ENCODE measurements around the gene CAMTA1.

Gene CAMTA1

DNA sequence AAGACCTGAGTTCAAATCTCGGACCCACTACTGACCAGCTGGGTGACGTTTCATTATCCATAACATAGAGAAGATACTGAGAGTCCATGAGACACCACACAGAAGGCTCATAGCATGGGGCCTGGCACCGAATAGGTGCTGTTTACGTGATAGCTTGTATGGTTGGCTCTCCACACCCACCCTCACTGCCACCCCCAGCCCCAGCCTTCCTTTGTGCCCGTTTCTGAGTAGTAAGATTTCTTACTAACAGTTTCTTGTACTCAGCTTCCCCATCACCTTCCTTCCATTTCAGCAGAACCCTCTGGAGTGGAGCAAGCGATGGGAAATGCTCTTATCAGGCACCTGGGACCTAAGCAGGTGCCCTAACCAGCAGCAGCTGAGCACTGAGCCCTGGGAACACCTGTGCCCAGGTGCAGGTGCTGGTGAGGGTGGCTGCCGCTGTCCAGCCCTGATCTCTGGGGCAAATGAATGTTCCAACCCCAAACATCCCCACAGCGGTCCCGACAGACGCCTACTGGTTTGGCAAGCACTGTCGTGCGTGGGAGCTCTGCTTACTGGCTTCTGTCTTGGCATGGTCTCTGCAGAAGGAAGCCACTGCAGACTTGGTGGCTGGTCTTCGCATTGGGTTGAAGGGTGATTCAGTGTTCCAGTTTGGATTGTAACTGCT, 225.4 kb downstream of the CAMTA1 start:
- no peak for DNase-seq

DNA sequence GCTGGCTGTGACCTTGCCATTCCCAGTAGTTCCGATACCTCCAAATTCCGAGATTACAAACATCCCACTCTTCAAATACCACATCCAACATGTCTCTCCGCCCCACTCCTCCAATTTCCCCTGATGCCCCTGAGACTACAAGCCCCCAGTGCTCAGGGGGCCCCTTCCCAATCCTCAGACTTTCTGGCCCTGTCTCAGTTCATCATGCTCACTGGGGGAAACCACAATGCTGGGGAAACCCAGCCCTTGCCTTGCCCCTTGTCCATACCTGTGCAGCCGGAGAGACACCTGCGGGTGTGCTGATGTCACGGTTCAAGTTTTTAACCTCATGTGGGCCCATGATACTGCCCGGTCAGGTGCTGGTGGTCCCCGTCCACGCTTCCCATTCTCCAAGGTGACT, 226.6 kb downstream of the CAMTA1 start:
- DNase-seq, result no peak

DNA sequence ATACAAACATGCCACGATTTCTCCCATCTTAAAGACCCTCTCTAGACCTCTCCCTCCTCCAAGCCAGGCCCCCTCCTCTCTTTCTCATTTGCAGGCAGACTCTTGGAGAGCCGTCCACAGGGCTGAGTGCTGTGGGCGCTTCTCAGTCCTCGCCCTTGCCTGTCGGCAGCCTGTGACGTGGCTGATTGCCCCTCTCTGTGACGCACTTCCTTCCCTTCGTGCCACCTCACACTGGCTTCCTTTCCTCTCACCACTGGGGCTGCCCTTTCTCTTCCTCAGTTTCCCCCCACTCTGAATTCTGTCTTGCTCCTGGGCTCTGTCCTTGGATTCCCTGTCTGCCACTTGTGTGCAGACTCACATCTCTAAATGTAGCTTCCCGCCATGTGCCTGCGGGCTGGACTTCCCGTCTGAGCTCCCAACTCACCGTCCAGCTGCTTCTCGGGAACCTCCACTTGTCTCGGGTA, 227.2 kb downstream of the CAMTA1 start:
- DNase-seq, result no peak

DNA sequence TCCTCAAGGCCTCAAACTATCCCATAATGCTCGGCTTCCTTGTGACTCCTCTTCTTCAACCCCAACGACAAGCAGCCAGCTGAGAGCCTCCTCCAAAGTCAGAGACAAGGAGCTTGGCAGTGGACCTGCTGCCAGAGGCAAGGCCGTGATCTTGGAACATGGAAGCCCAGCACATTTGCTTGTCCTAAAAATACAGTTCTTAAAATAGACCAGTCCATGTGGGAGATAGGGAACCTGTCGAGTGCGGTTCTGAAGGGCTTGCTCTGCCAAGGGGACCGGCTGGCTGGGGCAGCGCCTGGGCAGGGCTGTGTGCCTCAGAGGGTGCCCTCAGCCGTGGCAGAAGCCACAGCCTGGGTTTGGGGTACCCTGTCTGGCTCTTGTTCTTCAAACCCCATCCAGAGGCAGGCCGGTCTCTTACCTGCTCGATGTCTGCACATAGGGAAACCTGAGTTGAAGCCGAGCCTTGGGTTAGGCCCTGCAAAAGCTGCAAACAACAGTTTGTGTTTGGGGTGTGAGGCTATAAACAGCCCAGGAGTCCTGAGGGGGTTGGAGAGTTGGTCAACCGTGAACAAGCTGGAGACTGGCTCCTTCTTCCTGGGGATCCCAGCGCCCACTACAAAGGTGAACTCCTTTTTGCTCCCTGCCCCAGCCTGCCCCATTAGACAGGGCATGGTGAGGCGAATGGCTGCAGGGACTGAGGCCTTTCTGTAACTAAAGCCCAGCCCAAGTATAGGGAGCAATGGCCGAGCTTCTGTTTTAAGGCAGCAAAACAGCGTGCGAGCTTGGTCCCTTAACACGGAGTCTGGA, 228.8 kb downstream of the CAMTA1 start:
- DNase-seq, result no peak

DNA sequence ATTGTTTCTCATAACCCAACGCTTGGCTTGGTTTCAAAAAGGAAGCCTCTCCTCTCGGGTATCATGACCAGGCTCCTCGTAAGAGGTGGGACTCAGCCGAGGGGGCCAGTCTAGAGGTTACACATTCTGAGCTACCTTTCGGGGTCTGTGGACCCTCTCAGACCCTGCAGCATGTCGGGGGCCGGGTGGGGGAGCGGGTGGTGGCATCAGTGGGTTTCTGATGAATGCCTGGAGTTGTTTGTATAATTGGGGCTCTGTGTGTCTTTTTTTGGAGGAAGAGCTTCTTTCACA, 229.3 kb downstream of the CAMTA1 start:
- DNase-seq, result no peak

DNA sequence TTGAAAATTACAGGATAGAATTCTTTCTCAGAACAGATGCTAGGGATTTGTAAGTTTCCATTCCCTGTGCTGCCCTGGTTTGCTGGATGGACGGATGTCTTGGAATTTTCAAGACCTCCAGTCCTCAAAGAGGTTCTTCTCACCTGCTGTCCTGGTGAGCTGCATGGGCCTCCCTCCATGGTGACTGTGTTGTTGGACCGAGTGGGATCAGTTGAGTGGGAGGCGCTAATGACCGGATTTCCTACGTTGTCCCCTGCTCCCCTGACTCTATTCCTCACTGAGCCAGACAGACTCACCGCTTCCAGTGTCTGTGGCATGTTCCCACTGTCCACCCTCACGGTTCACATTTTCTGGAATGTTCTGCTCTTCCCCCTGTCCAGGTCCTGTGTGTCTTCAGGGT, 229.8 kb downstream of the CAMTA1 start:
- DNase-seq, result no peak

DNA sequence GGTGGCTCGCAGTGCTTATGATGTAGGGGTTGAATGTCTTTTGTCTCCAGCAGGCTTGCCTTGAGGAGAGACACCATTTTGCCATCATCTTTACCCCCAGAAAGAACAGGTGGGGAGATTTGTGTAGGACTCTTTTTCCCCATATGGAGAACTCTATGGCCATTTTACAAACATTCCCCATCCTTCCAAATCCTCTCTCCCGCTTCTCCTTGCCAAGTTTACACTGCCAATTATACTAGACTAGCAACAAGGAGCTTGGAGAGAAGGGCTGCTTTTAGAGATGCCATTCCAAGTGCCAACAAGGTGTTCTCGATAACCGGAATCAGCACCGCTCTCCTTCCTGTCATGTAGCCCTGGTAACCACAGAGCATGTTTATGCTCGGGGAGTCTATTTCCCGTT, 233.1 kb downstream of the CAMTA1 start:
- no peak for DNase-seq

DNA sequence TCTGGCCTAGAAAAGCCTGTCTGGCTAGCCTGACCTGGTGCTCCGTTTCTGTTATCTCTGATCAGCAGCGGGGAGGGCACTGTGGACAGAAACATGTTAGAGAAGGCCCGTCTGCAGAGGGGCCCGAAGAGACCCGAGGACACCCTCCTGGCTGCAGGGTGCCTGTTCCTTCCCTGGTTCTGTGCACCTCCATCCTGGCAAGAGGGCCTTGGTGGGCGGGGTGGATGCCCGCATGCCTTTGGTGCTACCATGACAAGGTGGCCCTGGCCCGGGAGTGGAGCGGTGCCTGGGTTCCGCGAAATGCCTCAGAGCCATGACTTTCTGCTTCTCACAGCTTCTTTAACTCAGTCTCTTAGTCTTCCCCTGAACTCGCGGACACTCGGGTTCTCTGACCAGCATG, 233.6 kb downstream of the CAMTA1 start:
- no peak for DNase-seq

DNA sequence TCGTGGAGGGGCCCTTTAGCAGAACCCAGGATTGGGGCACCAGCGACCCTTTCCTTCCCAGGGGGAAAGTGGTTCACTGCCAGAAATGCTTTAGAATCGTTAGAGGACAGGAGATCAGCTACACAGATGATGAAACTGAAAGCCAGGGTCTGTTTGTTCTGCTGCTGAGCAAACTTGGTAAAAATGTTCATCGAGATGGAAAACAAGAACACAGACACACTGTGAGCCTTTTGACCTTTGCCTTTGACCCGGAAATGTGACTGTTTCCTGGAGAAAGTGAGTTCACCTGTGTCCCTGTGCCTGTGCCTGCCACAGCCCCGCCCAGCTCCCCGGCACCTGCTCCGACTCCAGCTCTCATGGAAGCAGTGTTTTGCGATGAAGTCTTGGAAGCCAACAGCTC, 234.3 kb downstream of the CAMTA1 start:
- DNase-seq, result no peak

DNA sequence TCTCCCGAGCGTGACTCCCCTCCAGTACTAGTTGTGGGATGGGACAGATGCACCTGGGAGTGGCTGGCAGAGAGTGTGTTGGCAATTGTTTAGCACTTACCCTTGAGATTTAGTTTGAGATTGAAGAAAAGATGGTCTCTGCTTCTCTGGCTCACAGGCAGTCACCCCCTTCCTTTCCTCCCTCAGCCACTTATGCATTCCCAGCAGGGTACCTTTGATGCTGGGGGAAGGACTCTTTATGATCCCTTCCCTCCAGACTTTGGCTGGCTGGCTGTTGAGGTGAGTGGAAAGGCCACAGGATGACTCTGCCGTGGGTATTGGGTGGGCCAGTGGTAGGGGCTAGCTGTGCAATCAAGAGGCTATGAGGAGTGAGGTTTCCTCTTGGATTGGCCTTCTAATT, 236.8 kb downstream of the CAMTA1 start:
- DNase-seq, result no peak

DNA sequence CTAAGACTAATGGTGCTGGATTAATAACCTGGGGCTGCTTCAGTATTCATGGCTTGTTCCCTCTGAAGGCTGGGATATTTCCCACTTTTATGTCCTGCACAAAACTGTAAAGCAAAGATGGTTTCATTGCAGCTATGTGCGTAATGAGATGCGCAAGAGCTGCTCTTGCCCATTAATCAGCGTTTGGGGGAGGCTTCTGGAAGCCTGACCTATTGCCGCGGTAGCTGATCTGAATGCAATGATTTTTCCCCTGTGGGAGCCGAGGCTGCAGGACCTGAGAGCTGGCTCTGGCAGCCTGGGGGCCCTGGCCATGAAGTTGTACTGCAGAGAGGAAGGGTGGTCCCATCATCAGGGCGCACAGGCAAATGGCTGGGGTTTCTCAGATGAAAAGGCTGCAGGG, 239.8 kb downstream of the CAMTA1 start:
- no peak for DNase-seq

DNA sequence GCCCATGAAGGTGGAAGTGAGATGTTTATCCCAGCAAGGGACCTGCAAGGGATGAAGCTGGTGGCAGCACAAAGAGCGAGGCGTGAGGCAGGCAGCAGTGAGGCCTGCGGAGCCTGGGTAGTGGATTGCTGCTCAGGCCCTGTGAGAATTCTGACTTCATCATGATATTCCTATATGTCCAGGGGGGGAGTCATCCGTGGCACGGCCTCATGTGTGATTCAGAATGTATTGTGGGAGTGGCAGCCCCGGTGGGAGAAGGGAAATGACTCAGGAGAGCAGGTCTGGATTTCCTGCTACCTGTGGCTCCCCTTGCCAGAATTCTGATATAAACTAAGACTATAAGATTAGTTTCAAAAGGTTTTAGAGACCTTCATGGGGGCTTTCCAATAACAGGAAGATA, 240.9 kb downstream of the CAMTA1 start:
- DNase-seq, result no peak

DNA sequence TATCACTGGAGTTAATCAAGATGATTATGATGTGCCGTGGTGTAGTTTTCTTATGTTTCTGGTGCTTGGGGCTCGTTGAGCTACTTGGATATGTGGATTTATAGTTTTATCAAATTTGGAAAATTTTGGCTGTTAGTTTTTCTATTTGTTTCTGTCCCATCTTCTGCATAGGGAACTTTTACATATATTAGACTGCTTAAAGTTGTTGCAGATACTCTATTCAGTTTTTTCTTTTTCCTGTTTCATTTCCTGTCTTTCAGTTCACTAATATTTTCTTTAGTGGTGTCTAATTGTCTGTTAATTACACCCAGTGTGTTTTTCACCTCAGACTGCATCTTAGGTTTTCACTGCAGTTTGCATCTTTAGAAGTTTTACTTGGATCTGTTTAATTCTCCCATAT, 247.7 kb downstream of the CAMTA1 start:
- DNase-seq, result no peak

DNA sequence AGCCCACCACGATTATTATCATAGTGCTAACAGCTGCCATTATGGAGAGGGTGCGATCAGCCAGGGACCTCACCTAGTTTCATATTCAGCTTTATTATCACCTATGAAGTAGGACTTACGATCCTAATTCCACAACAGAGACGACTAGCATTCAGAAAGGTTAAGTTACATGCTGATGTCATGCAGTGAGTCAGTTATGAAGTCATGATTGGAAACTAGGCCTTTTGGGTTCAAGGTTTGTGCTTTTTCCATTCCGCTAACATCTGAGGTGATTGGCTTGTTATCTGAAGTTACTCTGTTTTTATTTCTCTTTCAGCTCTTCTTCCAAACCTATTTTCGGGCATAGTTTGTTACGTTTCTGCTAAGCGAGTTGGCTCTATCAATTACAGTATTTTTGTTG, 251.1 kb downstream of the CAMTA1 start:
- DNase-seq, result no peak

DNA sequence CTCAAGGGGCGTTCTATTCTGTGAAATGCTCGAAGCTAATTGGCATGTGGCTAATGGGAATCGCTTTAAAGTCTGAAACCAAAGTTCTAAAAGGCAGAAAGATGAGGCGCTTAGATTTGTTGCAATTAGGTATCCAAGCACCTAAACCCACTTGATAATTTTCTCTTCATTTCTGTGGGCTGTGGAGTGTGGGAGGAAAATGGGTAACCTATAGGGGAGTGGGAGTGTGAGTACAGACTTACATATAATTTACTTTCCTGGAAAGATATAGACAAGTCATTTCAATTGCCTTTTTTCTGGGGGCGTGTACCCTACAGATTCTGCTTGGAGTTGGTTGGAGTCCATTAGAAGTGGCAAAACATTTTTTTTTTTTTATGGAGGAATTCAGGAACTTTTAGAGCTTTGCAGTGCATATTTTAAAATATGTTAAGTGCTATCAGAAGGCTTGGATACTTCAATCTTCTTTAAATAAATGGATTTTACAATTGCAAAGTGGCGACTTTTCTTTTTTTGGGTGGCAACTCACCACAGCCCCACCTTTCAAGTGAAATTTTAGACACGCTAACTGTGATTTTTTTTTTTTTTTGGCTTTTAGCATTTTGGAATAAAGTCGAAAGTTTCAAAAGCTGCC, 254.5 kb downstream of the CAMTA1 start:
- no peak for DNase-seq

DNA sequence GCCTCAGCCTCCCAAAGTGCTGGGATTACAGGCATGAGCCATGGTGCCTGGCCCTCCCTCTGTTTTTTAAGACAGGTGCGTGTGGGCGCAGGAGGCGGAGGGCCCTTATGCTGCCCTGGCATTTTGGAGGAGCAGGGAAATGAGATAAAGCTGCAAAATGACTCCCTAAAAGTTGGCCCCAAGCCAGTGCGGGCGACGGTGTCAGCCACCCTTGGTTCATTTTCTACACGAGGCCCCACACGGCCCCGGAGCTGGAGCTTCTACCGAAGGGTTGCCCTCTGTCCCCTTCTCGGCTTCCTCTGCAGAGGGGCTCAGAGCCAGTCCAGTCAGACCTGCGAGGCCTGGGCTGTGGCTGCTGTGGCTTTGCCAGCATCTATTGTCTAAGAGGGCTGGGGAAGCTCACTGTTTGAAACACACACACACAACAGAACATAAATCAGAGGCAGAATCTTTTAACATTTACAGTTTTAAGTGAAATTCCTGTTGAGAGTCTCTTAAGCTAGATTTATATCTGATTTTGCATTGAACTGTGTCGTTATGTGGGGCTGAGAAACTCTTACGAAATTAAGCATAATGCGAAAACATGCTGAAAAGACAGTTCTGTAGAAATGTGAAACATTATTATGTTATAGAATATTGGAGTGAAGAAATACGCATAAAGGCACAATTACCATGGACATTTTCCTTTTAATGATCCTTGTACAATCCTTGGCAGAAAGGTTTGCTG, 255.9 kb downstream of the CAMTA1 start:
- DNase-seq, result no peak

DNA sequence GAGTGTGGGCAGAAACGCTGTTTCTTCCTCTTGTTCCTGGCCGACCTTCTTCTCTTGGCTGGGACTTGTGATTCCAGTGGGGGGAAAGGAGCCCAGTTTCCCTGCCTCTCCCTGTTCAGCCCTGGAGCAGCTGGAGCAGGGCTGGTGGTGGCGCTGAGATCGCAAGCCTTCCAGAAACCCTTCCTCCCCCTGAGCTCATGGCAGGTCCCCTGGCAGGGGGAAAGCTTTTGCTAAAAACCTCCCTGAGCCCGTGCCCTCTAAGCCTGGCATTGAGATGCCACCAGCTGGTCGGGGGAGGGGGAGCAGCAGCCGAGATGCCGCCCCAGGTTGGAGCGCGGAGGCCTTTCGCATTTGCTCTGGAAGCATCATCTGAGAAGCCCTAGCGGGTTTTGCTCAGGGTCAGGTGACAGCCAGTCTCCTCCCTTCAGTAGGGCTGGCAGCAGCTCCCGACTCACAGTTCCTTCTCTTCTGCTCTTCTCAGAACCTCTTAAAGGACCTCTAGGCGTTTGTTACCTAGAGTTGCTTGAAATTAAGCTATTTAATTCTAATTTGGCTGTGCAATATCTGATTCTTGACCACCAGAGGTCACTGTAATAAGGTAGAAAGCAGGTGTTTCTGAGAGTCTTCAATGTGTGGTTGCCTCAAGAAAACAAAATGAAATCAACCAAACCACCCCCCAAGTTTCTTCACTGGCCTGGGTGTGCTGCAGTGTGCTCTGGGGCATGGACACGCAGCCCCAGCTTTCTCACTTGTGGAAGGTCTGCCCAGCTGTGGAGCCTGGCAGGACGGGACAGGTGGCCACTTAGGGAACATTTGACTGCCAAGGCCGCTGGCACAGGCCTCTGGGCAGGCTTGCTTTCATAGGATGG, 257.3 kb downstream of the CAMTA1 start:
- no peak for DNase-seq

DNA sequence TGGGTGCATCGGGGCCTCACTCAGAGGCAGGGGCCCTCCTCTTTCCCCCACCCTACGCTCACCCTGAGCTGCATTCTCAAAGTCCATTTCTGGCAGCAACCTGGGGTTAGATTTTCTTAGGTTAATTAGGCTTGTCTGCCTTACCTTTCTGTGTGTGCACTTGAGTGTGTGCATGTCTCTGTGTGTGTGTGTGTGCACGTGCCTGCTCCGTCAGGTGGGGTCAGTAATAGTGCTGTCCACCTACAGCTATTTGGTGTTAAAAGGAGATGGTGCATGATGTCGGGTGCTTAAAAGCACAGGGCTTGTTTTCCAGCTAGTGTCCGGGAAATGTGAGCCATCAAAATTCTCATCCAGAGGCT, 257.9 kb downstream of the CAMTA1 start:
- no peak for DNase-seq

DNA sequence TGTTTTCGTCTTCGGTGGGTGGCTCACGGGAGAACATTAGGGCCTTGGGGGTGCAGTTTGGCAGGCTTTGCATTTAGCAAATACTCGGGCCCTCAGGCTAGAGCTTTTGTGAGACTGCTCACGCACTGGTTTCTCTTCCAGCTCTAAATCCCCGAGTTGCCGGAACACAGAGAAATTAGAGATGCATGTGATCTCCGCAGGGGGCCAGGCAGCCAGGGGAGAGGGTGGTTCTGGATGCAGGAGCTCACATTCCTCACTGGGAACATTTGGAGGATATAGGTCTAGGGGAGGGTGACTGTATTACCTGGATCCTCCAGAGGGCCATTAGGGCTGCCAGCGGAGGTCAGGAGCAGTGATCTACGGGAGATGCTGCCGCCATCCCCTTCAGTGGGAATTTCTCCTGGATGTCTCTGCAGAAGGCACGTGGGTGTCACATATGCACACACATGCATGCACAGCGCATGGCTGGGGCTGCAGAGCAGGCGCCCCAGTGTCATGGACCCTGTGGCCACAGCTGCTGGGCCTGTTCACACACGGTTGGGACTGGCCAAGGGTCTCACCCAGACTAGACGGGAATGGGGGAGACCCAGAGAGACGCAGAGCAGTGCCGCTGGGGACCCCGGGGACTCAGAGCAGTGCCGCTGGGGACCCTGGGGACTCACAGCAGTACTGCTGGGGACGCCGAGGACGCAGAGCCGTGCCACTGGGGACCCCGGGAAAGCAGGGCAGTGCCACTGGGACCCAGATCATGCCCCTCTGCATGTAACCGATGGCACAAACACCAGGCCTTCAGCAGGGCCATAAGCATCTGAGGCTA, 258.7 kb downstream of the CAMTA1 start:
- DNase-seq, result no peak

DNA sequence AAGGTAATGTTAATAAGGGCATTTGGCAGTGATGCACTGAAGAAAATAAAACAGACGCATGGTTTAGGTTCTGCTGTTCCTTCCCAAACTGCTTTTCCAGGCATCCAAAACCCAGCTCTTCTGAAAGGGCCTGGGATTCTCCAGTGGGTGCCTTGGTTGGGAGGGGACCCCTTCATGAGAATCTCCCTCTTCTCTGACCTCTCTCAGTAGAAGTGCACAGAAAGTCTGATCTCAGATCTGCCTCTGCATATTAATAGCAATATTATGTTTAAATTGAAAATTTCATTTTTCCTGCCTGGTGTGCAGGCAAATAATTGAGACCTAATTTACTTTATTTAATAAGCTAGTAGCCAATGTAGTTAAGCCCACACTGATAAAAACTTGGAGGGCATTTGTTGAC, 260.6 kb downstream of the CAMTA1 start:
- DNase-seq, result no peak

DNA sequence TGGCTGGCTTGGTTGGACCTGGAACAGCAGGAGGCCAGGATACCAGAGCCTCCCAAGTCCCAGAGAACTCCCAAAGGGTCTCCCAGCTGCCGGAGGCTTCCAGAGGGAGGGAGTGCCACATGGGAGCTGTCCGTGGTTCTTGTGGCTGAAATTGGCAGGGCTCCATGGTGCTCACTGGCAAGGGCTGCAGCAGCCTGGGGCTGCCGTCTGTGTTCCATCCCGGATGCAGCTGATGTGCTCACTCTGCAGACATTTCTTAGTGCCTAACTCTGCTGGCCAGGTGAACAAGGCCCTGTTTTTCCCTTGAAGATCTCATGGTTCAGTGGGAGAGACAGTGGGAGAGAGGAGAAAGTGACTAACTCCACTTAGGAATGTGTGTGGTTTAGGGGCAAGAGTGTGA, 261.1 kb downstream of the CAMTA1 start:
- no peak for DNase-seq

DNA sequence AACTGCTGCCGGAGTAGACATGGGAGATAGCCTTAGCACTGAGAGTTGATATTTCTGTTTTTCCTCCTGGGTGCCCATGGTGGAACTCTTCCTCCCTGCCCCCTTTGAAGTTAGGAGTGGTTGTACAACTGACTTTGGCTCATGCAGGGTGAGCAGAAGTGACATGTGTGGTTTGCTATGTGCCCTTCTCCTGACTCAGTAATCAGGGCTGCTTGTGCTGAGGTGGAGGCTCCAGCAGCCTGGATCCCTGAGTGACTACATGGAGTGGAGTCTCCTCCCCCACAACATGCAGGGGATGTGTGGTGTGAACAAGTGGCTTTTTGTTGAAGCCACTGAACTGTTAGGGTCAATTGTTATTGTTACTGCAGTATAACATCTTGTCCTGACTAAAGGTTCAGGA, 261.6 kb downstream of the CAMTA1 start:
- no peak for DNase-seq
